ENCODE measurements around the gene DSCAML1.

The DSCAML1 gene

GRCh38 chr11:117454564-117454917 is 342.5 kb downstream of the DSCAML1 start:
- no peak overlapping the region for H3K4me3 ChIP-seq (ENCODE audit: low read depth, low read length)
- no peak for DNase-seq (ENCODE audit: low read depth, low spot score)
- TF ChIP-seq CTCF (IDR thresholded peaks at IDR 0.05; ENCODE audit: insufficient read depth, low read length, missing control alignments): no peak
- CTCF ChIA-PET: no interaction called here
- POLR2A ChIA-PET: interaction anchor here (0.6 kb wide), 1 partner anchor 9 kb away, joined by 3 read pairs; no protein-coding TSS in a partner anchor

GRCh38 chr11:117453886-117454563 is 343.0 kb downstream of the DSCAML1 start:
- no peak for TF ChIP-seq CTCF (IDR thresholded peaks at IDR 0.05; ENCODE audit: insufficient read depth, low read length, missing control alignments)
- no peak overlapping the region for H3K4me3 ChIP-seq (ENCODE audit: low read depth, low read length)
- CTCF ChIA-PET: no interaction called here
- POLR2A ChIA-PET: no interaction called here
- no peak for DNase-seq (ENCODE audit: low read depth, low spot score)

GRCh38 chr11:117449111-117449693 is 347.8 kb downstream of the DSCAML1 start:
- no peak overlapping the region for H3K4me3 ChIP-seq (ENCODE audit: low read depth, low read length)
- CTCF ChIA-PET: interaction anchor here (2.4 kb wide), 1 partner anchor 23 kb away, joined by 11 read pairs; no protein-coding TSS in a partner anchor
- no peak for DNase-seq (ENCODE audit: low read depth, low spot score)
- POLR2A ChIA-PET: no interaction called here
- TF ChIP-seq CTCF (IDR thresholded peaks at IDR 0.05; ENCODE audit: insufficient read depth, low read length, missing control alignments): no peak

- DNase-seq (ENCODE audit: low read depth, low spot score): no peak
- POLR2A ChIA-PET: no interaction called here
- CTCF ChIA-PET: interaction anchor here (1.0 to 3.9 kb wide), 6 partner anchors 16 to 502 kb away, joined by 4 to 26 read pairs (median 6); no protein-coding TSS in a partner anchor
- H3K4me3 ChIP-seq (ENCODE audit: low read depth, low read length): no peak overlapping the region
- TF ChIP-seq CTCF (IDR thresholded peaks at IDR 0.05; ENCODE audit: insufficient read depth, low read length, missing control alignments): no peak
Measured at GRCh38 chr11:117444711-117445658, 352.0 kb downstream of the DSCAML1 start.

GRCh38 chr11:117444256-117444655 is 352.8 kb downstream of the DSCAML1 start:
- POLR2A ChIA-PET: no interaction called here
- H3K4me3 ChIP-seq (ENCODE audit: low read depth, low read length): no peak overlapping the region
- no peak for DNase-seq (ENCODE audit: low read depth, low spot score)
- no peak for TF ChIP-seq CTCF (IDR thresholded peaks at IDR 0.05; ENCODE audit: insufficient read depth, low read length, missing control alignments)
- CTCF ChIA-PET: interaction anchor here (1.0 to 3.9 kb wide), 10 partner anchors 15 to 502 kb away, joined by 3 to 26 read pairs (median 6); no protein-coding TSS in a partner anchor
